Endothelial cell of umbilical vein (primary cell): Measurements from ENCODE around the gene DUSP28.

Experiments
- POLR2AphosphoS5 ChIP-seq: IDR thresholded peaks from 2 replicates; pipeline ENCODE4 v1.6.1; 2012; ENCODE audit warnings: low read depth, mild to moderate bottlenecking, control low read depth, low read length, moderate library complexity; ENCODE audit not compliant: insufficient read depth
- TF ChIP-seq, protein P1 (sequence below), 2 donors: IDR thresholded peaks; 1 replicate in 1 of 2; 2 replicates in 1 of 2; pipeline ENCODE4 v1.5.1; 2011; ENCODE audit warnings: low read length in 2 of 2, mild to moderate bottlenecking in 2 of 2, moderate library complexity in 2 of 2, control low read depth in 1 of 2, inconsistent platforms in 1 of 2, low read depth in 1 of 2; ENCODE audit not compliant: insufficient read depth in 1 of 2; ENCODE audit errors: extremely low read depth in 1 of 2

DNA sequence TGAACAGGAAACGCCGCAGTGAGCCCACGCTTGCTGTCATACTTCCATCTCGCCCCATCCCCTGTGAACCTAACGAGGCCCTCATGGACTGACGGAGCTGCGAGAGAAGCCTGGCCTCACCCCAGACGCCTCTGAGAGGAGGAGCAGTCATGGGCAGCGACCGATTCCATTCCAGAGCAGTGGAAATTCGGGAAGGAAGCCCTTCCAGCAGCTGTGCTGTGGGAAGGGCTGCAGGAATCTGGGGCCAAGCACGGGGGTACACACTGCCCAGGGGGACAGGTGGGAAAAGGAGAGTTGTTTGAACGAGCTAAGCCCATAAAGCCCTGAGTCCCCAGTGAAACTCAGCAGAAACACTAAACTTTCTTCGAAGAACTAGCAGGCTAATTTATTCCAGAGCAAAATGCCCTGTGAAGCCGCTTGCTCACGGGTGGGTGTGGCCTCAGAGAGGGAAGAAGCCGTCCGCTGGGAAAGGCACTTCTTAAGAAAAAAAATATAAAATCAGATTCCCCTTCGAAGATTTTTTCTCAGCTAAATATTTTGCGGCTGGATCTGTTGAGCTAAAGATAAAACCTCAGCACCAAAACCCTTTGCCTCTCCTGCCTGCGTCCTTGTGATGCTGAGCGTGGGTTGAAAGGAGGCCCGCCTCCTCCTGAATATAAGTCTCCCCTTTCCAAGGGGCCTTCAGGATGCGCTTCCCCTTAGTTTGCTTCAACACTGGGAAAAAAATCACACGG lies 40.6 kb upstream of the DUSP28 start:
- TF ChIP-seq, protein P1, sequence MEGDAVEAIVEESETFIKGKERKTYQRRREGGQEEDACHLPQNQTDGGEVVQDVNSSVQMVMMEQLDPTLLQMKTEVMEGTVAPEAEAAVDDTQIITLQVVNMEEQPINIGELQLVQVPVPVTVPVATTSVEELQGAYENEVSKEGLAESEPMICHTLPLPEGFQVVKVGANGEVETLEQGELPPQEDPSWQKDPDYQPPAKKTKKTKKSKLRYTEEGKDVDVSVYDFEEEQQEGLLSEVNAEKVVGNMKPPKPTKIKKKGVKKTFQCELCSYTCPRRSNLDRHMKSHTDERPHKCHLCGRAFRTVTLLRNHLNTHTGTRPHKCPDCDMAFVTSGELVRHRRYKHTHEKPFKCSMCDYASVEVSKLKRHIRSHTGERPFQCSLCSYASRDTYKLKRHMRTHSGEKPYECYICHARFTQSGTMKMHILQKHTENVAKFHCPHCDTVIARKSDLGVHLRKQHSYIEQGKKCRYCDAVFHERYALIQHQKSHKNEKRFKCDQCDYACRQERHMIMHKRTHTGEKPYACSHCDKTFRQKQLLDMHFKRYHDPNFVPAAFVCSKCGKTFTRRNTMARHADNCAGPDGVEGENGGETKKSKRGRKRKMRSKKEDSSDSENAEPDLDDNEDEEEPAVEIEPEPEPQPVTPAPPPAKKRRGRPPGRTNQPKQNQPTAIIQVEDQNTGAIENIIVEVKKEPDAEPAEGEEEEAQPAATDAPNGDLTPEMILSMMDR (IDR thresholded peaks at IDR 0.05; ENCODE audit: extremely low read depth in 1 of 2, insufficient read depth in 1 of 2, low read depth in 1 of 2, low read length in 2 of 2): no peak
- no peak for TF ChIP-seq POLR2AphosphoS5
